Activated T-helper 1 cell treated with Interleukin-2 at 50 U/mL for 16 hours (primary cell): Measurements from ENCODE around the gene GRM5.
"Not testable (repeated sequence)": the region's sequence is repeated elsewhere in the genome, so short reads cannot be mapped to it uniquely, and the experiment has no call there.

Experiments
- DNase-seq: peaks from one replicate; pipeline ENCODE4 v3.0.0-alpha.2; 2020; ENCODE audit warnings: low read depth

Gene GRM5

GRCh38 chr11:88537613-88538012 lies 528.2 kb downstream of the GRM5 start:
- DNase-seq: no peak

DNA sequence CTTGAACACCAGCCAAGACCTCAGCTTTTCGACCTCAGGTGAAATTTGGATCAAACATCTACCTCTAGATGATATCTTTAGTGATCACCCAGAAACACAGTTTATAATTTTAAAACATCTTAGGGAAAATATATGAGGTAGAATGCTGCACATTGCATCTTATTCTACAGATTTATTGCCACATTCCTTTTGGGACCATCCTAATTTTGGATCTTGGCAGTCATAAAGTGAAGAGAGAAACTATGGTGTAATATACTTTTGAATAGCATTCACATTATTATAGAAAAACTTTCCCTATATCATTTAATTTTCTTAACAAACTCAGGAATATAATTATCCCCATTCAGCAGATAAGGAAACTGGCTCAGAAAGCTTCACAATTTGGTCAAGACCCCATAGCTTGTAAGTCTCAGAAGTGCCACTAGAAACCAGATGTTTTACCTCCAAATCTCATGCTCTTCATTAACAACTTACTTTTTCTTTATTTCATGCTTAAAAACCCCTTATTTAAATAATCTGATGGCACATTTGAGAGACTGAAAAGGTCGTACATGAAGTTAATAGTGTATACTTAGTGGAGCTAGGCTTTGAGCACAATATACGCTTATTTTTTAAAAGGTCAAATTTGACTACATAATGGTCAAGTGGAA lies 529.0 kb downstream of the GRM5 start:
- DNase-seq: no peak

DNA sequence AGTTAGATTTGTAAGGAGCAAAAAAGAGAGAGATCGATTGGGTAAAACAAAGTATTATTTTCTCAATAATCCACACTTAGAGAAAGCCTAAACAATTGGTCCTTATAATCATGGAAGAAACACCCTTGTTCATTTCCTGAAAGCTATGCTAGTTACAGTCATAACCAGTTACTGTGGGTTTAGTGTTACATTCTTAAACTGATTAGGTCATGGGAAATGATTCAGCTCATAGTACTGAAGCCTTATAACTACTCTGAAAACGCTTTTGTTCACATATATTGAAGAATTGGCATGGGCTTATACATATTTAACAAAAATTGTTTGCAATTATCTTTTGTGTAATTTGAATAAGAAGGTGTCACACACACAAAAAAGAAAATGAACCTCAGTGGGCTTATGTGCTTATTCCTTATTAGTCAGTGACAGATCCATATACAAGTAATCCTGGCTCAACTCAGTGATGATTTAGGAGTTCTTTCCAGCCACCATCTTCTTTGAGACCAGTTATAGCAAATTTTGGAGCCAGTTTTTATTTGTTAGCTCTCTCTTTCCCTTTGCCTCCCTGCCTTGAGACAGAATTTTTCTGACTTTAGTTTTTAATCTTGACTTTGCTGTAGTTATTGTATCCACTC lies 529.8 kb downstream of the GRM5 start:
- DNase-seq: no peak

GRCh38 chr11:88535266-88535665 lies 530.5 kb downstream of the GRM5 start:
- DNase-seq: no peak

DNA sequence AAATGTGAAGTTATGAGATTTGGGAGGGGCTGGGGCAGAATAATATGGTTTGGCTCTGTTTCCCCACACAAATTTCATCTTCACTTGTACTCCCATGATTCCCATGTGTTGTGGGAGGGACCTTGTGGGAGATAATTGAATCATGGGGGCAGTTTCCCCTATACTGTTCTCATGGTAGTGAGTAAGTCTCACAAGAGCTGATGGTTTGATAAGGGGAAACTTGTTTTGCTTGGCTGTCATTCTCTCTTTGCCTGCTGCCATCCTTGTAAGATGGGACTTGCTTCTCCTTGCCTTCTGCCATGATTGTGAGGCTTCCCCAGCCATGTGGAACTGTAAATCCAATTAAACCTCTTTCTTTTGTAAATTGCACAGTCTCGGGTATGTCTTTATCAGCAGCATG lies 531.1 kb downstream of the GRM5 start:
- not testable (repeated sequence) for DNase-seq

- DNase-seq: no peak
Measured at GRCh38 chr11:88534185-88534584, 531.6 kb downstream of the GRM5 start.

- no peak for DNase-seq
Measured at GRCh38 chr11:88533001-88533400, 532.8 kb downstream of the GRM5 start.

DNA sequence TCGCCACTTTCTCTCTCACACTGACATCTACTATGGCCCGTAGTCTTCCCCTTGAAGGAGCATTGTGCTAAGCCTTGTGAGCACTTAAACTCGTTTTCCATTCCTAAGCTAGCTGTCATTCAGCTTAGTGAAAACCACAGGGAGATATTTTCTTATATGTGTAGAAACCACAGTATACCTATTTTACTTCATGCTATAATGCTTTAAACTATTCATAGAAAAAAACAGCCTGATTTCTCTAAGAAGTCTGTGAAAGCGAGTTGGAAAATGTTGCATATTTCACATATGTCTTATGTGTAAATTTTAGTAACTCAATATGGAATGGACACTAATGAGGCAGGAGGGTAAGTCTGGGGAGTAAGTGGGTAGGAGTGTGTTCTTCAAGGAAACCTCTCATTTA lies 534.0 kb downstream of the GRM5 start:
- DNase-seq: no peak

DNA sequence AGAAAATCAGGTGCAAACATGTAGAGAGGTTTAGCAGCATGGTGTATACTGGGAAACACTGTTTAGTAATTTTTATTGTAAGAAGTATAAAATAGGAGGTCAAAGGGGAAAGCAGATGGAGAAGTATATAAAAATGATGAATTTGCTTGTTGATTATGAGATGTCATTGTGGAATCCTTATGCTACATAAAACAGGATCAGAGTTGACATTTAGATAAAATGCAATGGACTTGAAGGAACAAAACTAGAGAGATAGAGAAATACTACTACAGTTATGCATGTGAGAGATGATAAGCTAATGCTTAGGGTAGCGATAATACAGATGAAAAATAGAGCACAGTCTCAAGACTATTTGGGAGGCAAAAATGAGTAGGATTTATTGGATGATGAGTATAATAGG lies 536.4 kb downstream of the GRM5 start:
- no peak for DNase-seq

- no peak for DNase-seq
Measured at GRCh38 chr11:88523386-88524071, 542.3 kb downstream of the GRM5 start.

DNA sequence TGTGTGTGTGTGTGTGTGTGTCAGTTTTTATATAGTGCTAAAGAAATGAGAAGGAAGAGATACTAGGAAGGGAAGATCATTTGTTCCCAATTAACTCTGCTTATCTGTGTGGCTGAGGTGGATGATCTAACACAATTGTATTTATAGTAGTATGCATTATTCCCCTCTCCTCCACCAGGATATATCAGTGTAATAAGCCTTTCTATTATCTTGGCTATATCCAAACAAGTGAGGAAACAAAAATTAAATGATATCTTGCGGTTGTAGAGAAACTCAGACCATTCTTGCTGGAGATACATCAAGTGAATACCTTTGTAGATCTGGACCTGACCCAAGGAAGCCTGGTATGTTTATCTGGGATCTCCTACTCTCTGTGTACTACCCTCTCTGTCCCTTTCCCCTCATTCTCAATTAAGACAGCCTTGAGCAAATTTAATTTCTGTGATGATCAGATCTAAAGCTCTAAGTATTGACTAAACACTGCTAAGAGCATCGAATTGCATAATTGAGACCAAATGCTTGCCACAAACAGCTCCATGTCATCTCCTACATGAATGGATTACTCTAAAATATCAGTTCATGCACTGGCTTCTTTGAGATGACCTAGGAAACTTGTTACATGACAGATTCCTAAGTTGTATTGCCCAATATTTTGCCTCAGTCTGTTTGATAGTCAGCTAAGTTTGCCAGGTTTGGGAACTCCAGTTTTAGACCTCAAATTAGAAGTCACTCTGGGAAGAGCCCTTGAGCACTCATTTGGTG lies 543.0 kb downstream of the GRM5 start:
- no peak for DNase-seq

GRCh38 chr11:88521799-88522201 lies 544.0 kb downstream of the GRM5 start:
- DNase-seq: no peak

- no peak for DNase-seq
Measured at GRCh38 chr11:88521399-88521798, 544.4 kb downstream of the GRM5 start.

DNA sequence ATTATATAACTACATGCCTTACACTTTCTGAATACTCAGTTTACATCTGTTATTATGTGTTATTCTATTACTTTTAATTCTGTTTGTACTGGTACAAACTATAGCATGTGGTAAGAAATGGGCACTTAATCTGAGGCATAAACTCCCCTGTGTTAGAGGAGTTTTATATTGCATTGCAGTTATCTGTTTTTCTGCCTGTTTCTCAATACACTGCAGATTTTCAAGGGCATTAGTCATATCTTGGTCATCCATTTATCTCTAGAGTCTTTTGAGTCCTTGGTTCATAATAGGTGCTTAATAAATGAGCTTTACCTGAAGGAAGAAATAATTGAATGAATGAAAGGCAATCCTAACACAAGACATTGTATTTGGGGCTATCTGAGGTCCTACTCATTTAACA lies 545.4 kb downstream of the GRM5 start:
- DNase-seq: no peak

DNA sequence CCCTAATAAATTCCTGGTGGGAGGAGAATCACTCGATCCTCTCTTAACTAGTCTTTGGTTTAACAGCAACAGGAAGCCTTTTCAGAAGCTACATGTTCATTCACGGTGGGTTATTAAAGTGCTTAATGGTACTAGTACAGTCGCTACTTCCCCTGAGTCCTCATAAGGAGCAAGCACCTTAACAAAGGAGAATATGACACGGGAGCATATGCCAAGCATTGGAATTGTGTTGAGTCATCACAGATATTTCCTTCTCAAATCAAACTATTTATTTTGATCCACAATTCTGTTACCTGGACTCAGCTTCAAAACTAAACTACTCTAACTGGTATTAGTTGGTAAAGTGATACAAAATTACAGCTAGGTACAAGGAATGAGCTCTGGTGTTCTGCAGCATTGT lies 550.8 kb downstream of the GRM5 start:
- DNase-seq: no peak

GRCh38 chr11:88511006-88511405 lies 554.8 kb downstream of the GRM5 start:
- no peak for DNase-seq

- no peak for DNase-seq
Measured at GRCh38 chr11:88508759-88509581, 556.8 kb downstream of the GRM5 start.

DNA sequence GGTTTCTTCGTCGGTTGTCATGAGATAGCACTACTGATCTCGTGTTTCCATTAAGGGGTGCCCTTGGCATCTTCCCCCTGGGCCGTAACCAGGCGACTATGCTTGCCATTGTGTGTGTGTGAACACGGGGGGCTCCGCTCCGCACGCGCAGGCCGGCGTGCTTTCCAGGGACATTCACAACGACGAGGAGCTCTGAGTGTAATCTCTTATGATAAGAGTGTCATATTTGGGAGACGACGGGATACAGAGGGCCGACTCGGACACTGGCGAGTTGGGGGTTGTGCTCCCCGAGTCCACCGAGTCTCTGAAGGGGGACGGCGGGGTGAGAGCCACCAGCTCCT lies 557.4 kb downstream of the GRM5 start:
- no peak for DNase-seq

- DNase-seq: no peak
Measured at GRCh38 chr11:88507771-88508417, 557.9 kb downstream of the GRM5 start.

DNA sequence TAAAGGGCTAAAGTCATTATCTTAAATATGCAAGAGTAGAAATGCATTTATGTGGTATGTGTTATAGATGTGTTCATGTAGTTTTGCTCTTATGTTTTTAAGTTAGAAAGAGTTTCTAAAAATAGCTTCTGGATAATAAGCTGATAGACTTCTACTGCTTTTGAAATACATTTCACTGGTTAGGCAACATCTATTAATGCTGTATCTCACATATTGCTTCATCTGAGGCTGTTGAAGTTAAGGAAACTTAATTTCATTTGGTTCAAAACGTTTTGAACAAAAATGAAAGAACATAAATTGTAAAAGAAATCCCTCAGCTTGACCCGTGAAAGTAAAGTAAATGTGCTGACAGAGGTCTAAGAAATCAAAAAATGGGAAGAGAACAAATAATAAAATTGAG lies 564.2 kb downstream of the GRM5 start:
- no peak for DNase-seq

GRCh38 chr11:88495836-88496235 lies 569.9 kb downstream of the GRM5 start:
- no peak for DNase-seq

DNA sequence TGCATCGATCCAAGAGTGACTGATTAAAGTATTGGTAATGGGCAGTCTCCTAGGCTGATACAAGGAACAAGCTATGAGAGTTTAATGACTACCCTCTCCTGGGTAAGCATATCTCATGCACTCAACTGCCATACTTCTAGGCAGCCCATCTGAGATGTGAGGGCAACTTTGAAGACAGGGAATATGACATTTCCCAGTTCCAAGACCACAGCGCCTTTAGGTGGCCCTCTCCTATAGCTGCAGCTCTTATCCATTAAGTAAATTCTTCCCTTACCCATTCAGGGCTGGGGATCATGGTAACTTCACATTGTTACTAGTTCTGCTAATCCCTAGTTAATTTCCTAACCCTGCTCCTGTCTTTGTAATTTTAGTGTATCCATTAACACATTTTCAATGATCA lies 570.9 kb downstream of the GRM5 start:
- DNase-seq: no peak
